ENCODE measurements around the gene RFX7.
"Not testable (repeated sequence)": the region's sequence is repeated elsewhere in the genome, so short reads cannot be mapped to it uniquely, and the experiment has no call there.

DNA sequence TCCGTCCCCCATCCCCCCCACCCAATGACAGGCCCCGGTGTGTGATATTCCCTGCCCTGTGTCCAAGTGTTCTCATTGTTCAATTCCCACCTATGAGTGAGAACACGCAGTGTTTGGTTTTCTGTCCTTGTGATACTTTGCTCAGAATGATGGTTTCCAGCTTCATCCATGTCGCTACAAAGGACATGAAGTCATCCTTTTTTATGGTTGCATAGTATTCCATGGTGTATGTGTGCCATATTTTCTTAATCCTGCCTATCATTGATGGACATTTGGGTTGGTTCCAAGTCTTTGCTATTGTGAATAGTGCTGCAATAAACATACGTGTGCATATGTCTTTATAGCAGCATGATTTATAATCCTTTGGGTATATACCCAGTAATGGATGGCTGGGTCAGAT, 22.8 kb upstream of the RFX7 start:
- not testable (repeated sequence) for TF ChIP-seq POLR2A (IDR thresholded peaks at IDR 0.05)
- TF ChIP-seq, protein P1, sequence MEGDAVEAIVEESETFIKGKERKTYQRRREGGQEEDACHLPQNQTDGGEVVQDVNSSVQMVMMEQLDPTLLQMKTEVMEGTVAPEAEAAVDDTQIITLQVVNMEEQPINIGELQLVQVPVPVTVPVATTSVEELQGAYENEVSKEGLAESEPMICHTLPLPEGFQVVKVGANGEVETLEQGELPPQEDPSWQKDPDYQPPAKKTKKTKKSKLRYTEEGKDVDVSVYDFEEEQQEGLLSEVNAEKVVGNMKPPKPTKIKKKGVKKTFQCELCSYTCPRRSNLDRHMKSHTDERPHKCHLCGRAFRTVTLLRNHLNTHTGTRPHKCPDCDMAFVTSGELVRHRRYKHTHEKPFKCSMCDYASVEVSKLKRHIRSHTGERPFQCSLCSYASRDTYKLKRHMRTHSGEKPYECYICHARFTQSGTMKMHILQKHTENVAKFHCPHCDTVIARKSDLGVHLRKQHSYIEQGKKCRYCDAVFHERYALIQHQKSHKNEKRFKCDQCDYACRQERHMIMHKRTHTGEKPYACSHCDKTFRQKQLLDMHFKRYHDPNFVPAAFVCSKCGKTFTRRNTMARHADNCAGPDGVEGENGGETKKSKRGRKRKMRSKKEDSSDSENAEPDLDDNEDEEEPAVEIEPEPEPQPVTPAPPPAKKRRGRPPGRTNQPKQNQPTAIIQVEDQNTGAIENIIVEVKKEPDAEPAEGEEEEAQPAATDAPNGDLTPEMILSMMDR (IDR thresholded peaks at IDR 0.05), result not testable (repeated sequence)
